ENCODE data around the gene ZNF687.

ZNF687 gene

DNA sequence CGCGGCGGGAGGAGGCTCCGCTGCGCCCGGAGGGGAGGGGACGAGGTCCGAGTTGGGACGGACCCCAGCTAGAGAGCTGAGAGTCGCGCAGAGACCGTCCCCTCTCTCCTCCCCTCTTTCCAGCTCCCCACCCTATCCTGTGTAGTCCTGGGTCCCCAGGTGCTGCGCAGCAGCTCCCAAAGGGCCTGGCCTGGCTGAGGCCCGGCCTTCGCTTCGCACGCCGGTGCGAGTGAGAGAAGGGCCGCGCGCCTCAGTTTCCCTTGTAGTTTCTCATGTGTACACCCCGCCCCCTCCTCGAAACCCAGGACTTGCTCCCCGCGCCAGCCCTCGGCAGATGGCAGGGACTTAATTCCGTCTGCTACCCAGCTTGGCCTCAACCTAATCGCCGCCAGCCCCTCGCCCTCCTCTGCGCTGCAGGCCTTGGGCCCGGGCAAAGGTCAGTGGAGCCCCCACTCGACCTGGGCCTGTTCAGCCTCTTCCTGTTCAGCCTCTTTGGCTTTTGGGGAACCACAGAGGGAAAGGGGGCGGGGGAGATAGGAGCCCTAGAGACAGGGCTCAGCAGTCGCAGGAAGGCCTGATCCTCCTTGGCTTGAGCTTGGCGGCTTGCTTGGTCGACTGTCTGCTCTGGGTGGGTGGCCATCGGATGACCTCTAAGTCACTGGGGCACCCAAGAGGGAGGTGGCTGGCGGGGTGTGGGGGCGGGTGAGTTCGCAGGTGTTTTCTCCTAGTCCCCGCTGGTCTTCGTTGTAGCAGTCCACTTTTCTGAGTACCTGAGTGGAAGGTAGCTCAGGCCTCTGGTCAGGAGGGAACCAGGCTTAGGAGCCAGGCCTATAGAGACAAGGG, 1.0 kb downstream of the ZNF687 start:
- DNase-seq, result no peak

DNA sequence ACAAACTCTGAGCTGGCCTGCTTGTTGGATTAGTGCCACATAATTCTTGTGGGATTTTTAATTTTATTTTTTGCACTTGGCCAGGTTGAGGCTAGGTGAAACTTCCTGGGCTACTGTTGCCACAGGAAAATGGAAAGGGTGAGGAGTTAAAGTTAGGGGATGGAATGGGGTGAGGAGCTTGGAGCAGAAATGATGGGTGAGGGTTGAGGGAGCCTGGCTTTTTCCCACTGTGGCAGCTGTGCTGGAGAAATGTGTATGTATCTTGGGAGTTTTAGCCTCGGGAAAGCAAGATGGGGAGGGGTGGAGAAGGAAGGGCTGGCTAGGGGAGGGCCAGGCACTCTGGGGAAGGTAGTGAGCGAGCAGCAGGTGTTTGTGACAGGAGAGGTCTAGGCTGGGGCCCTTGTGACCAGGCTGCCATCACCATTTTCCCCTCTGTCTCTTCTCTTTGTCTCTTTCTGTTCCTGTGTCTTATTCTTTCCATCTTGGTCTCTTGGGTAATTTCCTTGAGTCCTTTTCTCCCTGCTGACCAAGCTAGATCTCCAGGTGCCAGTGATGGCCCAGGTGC, 2.0 kb downstream of the ZNF687 start:
- no peak for DNase-seq

DNA sequence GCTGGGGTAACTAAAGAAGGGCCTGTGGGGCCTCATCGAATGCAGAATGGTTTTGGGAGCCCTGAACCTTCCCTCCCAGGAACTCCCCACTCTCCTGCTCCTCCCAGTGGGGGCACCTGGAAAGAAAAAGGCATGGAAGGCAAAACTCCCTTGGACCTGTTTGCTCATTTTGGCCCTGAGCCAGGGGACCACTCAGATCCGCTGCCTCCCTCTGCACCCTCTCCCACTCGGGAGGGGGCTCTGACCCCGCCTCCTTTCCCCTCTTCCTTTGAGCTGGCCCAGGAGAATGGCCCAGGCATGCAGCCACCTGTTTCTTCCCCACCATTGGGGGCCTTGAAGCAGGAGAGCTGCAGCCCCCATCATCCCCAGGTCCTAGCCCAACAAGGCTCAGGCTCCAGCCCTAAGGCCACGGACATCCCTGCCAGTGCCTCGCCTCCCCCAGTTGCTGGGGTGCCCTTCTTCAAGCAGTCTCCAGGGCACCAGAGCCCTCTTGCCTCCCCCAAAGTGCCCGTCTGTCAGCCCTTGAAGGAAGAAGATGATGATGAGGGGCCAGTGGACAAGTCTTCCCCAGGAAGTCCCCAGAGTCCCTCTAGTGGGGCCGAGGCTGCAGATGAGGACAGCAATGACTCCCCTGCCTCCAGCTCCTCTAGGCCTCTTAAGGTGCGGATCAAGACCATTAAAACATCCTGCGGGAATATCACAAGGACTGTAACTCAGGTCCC, 4.7 kb downstream of the ZNF687 start:
- DNase-seq, result no peak

DNA sequence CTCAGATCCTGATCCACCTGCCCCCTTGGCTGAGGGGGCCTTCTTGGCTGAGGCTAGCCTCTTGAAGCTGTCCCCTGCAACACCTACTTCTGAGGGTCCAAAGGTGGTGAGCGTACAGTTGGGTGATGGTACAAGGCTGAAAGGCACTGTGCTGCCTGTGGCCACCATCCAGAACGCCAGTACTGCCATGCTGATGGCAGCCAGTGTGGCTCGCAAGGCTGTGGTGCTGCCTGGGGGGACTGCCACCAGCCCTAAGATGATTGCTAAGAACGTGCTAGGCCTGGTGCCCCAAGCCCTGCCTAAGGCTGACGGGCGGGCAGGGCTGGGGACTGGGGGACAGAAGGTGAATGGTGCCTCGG, 5.2 kb downstream of the ZNF687 start:
- DNase-seq, result no peak

DNA sequence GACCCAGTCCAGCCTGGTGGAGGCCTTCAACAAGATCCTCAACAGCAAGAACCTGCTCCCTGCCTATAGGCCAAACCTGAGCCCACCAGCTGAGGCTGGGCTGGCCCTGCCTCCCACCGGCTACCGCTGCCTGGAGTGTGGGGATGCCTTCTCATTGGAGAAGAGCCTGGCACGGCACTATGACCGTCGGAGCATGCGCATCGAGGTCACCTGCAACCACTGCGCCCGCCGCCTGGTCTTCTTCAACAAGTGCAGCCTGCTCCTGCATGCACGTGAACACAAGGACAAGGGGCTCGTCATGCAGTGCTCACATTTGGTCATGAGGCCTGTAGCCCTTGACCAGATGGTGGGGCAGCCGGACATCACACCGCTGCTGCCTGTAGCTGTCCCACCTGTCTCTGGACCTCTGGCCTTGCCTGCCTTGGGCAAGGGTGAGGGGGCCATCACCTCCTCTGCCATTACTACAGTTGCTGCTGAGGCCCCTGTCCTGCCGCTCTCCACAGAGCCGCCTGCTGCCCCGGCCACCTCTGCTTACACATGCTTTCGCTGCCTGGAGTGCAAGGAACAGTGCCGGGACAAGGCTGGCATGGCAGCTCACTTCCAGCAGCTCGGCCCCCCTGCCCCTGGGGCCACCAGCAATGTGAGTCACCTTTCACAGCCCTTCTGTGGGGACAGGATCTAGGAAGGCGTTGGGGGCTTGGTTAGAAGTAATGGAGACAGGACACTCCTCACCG, 5.8 kb downstream of the ZNF687 start:
- DNase-seq, result no peak

DNA sequence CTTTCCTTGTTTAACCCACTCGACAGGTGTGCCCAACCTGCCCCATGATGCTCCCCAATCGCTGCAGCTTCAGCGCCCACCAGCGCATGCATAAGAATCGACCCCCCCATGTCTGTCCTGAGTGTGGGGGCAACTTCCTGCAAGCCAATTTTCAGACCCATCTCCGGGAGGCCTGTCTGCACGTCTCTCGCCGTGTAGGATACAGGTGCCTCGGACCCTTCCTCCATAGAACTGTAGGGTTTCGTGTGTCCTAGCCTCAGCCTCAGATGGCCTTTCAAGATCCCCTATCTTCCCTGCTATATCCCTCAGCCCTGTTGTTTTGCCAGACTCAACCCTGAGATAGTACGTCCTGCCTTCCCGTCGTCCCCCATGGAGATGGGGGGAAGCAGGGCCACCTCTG, 6.4 kb downstream of the ZNF687 start:
- DNase-seq, result no peak

DNA sequence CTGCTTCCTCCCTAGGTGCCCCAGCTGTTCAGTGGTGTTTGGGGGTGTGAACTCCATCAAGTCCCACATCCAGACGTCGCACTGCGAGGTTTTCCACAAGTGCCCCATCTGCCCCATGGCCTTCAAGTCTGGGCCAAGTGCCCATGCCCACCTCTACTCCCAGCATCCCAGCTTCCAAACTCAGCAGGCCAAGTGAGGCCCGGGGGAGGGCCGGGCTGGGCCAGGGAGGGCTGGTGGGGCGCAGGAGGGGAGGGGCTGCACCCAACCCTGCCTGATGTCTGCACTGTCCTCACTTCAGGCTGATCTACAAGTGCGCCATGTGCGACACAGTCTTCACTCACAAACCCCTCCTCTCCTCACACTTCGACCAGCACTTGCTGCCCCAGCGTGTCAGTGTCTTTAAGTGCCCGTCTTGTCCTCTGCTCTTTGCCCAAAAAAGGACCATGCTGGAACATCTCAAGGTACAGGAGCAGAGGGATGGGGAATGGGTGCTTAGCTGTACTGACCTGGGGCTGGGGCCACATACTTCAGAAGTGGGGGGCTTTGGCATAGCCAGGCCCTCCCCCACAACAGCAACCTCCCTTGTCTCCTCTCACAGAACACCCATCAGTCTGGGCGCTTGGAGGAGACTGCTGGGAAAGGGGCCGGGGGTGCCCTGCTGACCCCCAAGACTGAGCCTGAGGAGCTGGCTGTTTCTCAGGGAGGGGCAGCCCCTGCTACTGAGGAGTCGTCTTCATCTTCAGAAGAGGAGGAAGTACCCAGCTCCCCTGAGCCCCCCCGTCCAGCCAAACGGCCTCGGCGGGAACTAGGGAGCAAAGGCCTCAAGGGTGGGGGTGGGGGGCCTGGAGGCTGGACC, 7.2 kb downstream of the ZNF687 start:
- DNase-seq, result no peak

DNA sequence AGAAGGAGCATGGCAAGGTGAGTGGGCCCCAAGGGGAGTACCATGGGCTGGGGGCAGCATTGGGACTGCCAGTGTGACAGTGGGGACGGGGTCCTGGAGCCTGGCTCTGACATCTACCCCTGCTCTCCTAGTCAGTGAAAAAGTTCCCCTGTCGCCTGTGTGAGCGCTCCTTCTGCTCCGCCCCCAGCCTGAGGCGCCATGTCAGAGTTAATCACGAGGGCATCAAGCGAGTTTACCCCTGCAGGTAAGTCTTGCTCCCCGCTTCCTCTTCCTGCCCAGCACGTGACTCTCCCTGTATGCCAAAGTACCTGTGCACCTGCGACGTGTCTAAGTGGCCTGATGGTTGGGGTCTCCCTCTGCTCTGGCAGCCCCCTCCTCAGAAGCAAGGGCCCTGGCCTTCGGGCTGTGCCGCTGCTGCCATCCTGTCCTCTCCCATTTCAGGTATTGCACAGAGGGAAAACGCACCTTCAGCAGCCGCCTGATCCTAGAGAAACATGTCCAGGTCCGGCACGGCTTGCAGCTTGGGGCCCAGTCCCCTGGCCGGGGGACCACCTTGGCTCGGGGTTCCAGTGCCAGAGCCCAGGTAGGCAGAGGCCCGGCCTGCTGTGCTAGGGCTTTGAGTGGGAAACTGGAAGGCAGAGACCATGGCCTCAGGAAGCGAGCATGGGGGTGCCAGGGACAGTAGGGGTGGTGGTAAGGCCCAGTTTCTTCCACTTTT, 8.1 kb downstream of the ZNF687 start:
- DNase-seq, result no peak

DNA sequence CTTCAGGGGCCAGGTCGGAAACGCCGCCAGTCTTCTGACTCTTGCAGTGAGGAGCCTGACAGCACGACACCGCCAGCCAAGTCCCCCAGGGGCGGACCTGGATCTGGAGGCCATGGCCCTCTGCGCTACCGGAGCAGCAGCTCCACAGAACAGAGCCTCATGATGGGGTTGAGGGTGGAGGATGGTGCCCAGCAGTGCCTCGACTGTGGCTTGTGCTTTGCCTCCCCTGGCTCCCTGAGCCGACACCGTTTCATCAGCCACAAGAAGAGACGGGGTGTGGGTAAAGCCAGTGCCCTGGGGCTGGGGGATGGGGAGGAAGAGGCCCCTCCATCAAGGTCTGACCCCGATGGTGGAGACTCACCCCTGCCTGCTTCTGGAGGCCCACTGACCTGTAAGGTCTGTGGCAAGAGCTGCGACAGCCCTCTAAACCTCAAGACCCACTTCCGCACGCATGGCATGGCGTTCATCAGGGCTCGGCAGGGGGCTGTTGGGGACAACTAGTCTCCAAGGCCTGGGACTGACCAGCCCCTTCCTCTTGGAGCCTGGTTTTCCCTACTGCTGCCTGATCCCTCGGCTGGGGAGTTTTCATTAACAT, 8.7 kb downstream of the ZNF687 start:
- DNase-seq, result no peak

DNA sequence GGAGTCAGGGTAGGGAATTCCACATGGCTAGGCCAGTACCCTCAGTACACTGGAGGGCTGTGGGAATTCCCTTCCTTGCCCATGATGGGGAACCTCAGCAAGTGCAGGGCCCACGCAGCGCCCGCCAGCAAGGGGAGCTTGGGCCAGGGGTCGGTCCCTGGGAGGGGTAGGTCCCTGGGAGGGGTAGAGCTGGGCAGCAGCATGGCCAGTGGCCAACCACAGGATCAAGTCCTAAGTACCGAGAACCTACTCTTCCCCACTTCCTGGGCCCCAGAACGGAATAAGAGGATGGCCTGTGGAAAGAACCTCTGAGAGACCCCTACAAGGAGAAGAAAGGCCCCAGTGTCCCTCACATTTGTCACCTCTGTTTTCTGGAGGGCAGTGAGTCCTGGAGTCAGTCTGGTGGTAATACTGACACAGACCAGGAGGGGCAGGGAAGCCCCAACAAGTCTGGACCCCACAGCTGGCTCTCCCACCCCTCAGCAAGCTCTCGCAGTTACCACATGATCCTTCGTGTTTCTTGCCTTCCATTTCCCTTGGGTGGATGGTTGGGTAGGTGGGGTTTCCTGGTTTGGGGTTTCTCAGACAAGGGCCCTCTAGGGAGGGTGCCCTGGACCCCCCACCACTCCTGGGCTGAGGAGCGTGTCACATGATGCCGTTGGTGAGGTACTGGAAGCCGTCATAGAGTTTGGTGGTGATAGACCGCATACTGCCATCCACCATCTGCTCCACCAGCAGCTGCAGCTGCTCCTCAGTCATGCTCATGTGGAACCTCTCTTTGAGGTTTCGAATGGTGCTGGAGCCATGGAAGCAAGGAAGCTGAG, 10.3 kb downstream of the ZNF687 start:
- DNase-seq, result no peak

DNA sequence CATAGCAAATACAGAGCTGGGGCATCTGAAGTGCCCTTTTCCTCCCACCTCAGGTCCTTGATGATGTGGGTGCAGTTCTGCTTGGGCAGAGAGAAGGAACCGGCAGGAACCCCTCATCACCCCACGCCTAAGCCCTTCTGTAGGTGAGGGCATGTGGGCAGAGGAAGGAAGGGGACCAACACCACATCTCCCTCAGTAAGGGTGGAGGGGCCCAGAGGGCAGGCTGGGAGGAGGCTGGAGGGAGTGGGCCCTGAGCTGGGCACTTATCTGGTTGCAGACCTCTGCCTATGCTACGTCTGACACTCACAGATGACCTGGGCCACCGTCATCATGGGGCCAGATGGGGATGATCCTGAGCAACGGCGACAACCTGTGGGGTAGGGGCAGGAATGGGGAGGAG, 11.0 kb downstream of the ZNF687 start:
- no peak for DNase-seq

DNA sequence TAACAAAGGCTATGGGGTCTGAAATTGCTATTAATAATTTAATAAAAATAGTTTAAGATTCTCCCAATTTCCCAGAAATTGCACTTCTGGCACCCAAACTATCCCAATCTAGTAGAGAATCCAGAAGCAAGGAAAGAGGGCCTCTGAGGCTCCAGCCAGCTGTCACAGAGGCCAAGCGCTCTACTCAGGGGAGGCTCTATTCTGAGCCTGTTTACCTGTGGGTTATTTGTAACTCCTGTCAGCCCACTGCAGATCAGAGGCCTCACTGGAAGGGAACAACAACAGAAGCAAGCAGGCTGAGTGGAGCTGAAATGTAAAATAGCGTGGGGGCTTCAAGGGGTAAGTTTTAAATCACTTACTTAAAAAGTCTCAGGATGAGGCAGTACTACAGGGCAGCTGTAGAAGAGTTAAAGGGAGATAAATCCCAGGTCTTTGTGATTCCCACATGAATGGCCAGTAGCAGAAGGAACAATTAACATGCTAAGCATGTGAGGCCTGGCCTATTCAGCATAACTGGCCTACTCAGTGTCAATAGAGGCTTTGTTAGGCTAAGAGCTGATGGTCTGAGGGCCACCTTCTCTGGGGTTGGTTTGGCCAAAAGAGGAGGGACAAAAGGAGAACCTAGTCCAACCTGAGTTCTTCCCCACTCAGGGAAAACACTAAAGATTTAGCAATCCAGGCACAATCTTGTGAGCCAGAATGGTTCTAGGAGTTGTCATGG, 12.8 kb downstream of the ZNF687 start:
- no peak for DNase-seq

DNA sequence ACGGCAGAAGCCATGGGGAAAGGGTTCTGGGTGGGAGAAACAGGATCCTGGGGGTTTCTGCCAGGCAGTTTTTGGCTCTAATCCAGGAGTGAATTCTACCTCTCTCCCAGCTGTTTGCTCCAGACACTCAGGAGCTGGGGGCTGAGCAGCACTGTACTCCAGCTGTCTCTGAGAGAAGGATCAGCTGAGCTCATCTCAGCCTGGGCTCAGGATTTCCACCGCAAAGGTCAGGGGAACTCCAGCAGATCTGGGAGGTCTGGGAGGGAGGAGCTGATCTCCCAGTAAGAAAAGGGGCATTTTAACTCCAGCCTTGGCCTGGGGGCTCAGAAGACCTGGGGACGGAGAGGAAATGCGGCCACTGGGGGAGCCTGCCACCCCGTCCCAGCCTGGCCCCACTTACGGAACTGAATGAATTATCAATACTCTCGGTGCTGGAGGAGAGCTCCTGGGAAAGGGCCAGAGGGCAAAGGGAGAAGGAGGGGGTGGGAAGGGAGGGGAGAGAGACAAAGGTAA, 27.8 kb downstream of the ZNF687 start:
- peak; percentile 49 for DNase-seq

DNA sequence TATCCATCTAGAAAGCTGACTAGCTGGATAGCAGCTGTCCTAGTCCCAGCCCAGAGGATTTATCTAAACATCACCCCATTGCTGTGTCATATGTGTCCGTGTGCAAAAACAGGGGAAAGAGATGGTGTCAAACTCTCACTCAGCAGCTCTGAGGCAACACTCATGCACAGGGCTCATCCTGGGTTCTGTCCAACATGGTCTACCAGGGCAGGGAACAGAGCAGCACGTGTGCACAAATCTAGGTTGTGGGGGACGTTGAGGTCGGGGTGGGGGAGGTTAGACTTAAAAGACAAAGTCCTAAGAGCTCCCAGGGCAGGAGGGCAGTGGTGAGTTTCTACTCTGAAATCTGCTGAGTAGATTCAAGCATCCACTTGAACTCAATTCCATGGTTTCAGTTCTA, 28.9 kb downstream of the ZNF687 start:
- no peak for DNase-seq

DNA sequence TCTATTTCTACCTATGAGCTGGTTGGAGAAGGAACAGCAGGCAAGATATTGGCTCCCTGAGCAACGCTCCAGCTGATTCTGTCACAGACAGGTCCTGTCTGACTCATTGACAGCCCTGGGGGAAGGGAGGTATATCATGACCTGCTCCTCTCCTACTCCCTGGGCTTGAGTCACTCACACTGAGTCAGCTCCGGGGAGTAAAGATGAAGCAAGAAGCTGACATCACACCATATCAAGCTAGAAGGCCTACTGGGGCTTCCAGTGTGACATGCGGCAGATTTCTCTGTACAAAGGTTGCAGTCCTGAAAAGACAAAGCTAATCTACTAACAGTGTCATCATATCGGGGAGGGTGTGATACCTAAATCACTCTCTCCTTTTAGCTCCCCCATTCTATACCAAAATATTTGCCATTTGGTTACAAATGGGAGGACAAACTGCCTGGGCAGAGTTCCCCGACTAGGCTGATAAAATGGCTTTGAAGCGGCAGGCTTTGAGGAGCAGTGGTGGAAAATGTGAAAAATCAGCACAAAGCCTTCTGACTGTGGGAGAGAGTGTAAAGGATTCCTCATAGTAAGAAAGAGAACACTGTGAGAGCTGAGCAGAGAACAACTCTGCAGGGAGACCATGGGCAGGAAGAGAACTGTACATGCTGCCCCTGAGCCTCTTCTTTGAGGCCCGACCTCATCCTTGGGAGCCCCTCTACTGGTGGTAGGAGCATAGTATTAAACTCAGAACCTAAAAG, 29.7 kb downstream of the ZNF687 start:
- DNase-seq, result peak; percentile 99

DNA sequence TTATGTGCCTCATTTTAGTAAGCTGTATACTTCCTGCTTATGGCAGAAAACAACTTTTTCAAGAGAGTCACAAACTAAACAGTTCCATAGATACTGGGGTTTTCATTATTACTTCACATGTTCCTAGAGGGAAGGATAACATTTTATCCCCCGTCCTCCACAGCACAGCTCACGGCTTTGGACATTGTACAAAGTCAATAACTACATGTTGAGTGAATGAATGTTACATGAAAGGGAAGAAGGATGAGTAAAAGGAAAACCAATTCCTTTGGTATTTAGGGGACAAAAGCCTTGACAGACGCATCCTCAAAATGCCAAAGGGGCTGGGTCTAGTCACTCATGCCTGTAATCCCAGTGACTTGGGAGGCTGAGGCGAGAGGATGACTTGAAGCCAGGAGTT, 30.3 kb downstream of the ZNF687 start:
- DNase-seq, result peak; percentile 48

DNA sequence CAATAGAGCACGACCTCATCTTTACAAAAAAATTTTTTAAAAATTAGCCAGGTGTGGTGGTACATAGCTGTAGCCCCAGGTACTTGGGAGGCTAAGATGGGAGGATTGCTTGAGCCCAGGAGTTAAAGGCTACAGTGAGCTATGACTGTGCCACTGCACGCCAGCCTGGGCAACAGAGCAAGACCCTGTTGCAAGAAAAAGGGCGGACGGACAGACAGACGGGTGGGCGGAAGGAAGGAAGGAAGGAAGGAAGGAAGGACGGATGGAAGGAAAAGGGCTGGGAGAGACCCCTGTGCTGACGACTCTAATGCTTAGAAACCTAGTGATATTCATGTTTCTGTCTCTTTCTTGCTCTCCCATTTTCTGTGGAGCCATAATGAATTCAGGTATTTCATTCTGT, 30.7 kb downstream of the ZNF687 start:
- DNase-seq, result no peak

DNA sequence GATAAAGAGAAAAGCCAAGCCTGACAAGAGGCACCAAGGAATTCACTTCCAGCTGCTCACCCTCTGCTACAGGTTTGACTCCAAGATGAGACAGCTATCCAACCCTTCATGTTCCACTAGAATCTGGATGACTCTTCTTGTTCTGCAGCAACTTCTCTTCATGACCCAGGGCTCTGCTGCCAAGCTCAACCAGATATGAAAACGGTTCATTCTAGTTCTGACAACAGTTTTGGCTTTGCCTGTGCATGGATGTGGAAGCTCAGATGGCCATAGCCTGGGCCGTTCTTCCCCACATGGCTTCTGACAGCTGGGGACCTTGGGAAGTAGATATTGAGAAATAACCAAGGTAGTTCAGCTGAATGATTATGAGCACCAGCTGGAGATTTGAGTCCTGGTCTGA, 31.4 kb downstream of the ZNF687 start:
- DNase-seq, result no peak
